Neuronal stem cell (in vitro differentiated cells): ENCODE results near the gene FAM120B.
"Not testable (repeated sequence)": the region's sequence is repeated elsewhere in the genome, so short reads cannot be mapped to it uniquely, and the experiment has no call there.

Source experiments
- DNase-seq: peaks from one replicate; pipeline ENCODE4 v3.0.0-alpha.2; 2013; ENCODE audit warnings: low spot score
- H2AFZ ChIP-seq: one replicate; pipeline ENCODE4 v1.6.1; 2013; ENCODE audit warnings: mild to moderate bottlenecking, low read length, inconsistent platforms
- H2AK5ac ChIP-seq: 2 replicates; pipeline ENCODE4 v1.6.1; 2013; ENCODE audit warnings: low read depth, mild to moderate bottlenecking, inconsistent platforms, low read length, moderate library complexity, mixed read lengths
- H2BK120ac ChIP-seq: 2 replicates; pipeline ENCODE4 v1.6.1; 2013; ENCODE audit warnings: low read depth, mild to moderate bottlenecking, inconsistent platforms, low read length, moderate library complexity, mixed read lengths
- H2BK12ac ChIP-seq: one replicate; pipeline ENCODE4 v1.6.1; 2013; ENCODE audit warnings: low read length, inconsistent platforms
- H2BK15ac ChIP-seq: 2 replicates; pipeline ENCODE4 v1.6.1; 2013; ENCODE audit warnings: mild to moderate bottlenecking, low read length, inconsistent platforms, mixed read lengths
- H2BK5ac ChIP-seq: one replicate; pipeline ENCODE4 v1.6.1; 2013; ENCODE audit warnings: inconsistent platforms, mild to moderate bottlenecking, low read length, moderate library complexity
- H3K14ac ChIP-seq: one replicate; pipeline ENCODE4 v1.6.1; 2013; ENCODE audit warnings: low read length, inconsistent platforms
- H3K18ac ChIP-seq: 2 replicates; pipeline ENCODE4 v1.6.1; 2013; ENCODE audit warnings: low read length, inconsistent platforms
- H3K23ac ChIP-seq: 2 replicates; pipeline ENCODE4 v1.6.1; 2013; ENCODE audit warnings: low read depth, mild to moderate bottlenecking, mixed read lengths, low read length, inconsistent platforms; ENCODE audit not compliant: poor library complexity
- H3K27ac ChIP-seq: replicated peaks from 3 replicates; pipeline ENCODE4 v1.5.1; 2013; ENCODE audit warnings: low read length, inconsistent platforms
- H3K27me3 ChIP-seq, 3 experiments: 2 replicates each; pipeline ENCODE4 v1.6.1; 2013; ENCODE audit warnings: low read length in 3 of 3, mild to moderate bottlenecking in 2 of 3, inconsistent platforms in 1 of 3, low read depth in 1 of 3, mixed read lengths in 1 of 3, moderate library complexity in 1 of 3; ENCODE audit not compliant: control insufficient read depth in 3 of 3, insufficient read depth in 3 of 3
- H3K36me3 ChIP-seq, 2 donors: replicated peaks in 1 of 2; 2 replicates each; pipeline ENCODE4 v1.6.1; 2013; ENCODE audit warnings: low read length in 2 of 2; ENCODE audit not compliant: control insufficient read depth in 2 of 2, insufficient read depth in 2 of 2
- H3K4ac ChIP-seq: 2 replicates; pipeline ENCODE4 v1.6.1; 2013; ENCODE audit warnings: inconsistent platforms, mild to moderate bottlenecking, low read length, moderate library complexity
- H3K4me1 ChIP-seq, 2 donors: 1 replicate in 1 of 2; 2 replicates in 1 of 2; pipeline ENCODE4 v1.6.1; 2013; ENCODE audit warnings: low read length in 2 of 2, low read depth in 1 of 2; ENCODE audit not compliant: control insufficient read depth in 2 of 2, insufficient read depth in 1 of 2
- H3K4me2 ChIP-seq: one replicate; pipeline ENCODE4 v1.6.1; 2013; ENCODE audit warnings: mild to moderate bottlenecking, low read length, inconsistent platforms; ENCODE audit not compliant: insufficient read depth, poor library complexity, severe bottlenecking
- H3K4me3 ChIP-seq, 2 donors: 2 replicates each; pipeline ENCODE4 v1.5.1; 2013; ENCODE audit warnings: low read length in 2 of 2, mild to moderate bottlenecking in 2 of 2, inconsistent platforms in 1 of 2, moderate library complexity in 1 of 2
- H3K79me1 ChIP-seq: one replicate; pipeline ENCODE4 v1.6.1; 2013; ENCODE audit warnings: low read depth, mild to moderate bottlenecking, inconsistent platforms, low read length, moderate library complexity
- H3K9ac ChIP-seq: one replicate; pipeline ENCODE4 v1.6.1; 2013; ENCODE audit warnings: mild to moderate bottlenecking, low read depth, low read length, inconsistent platforms; ENCODE audit not compliant: poor library complexity
- H3K9me3 ChIP-seq, 2 donors: replicated peaks in 1 of 2; 2 replicates each; pipeline versions ENCODE3 to v1.6.1; 2013; ENCODE audit warnings: low read length in 2 of 2, mild to moderate bottlenecking in 2 of 2, inconsistent platforms in 1 of 2, low read depth in 1 of 2, mixed read lengths in 1 of 2, moderate library complexity in 1 of 2; ENCODE audit not compliant: control insufficient read depth in 2 of 2, insufficient read depth in 1 of 2
- H4K8ac ChIP-seq: one replicate; pipeline ENCODE4 v1.6.1; 2013; ENCODE audit warnings: low read depth, mild to moderate bottlenecking, inconsistent platforms, low read length, moderate library complexity
- H4K91ac ChIP-seq: one replicate; pipeline ENCODE4 v1.6.1; 2013; ENCODE audit warnings: low read length, low read depth, mild to moderate bottlenecking, inconsistent platforms; ENCODE audit not compliant: poor library complexity
- WGBS, 2 donors: extraction: QIAGEN DNeasy Blood & Tissue Kit; methylation state at CpG; one replicate each; pipeline ENCODE4 v1.1.7; 2013; ENCODE audit warnings: missing lambda C conversion rate in 2 of 2, mixed read lengths in 1 of 2; ENCODE audit not compliant: insufficient read length in 2 of 2, insufficient replicate concordance in 1 of 2; ENCODE audit errors: extremely low coverage in 2 of 2; 5-methylcytosine and 5-hydroxymethylcytosine counted together

Gene FAM120B

GRCh38 chr6:170317718-170318117 is 11.2 kb downstream of the FAM120B start:
- H3K4me3 ChIP-seq: no peak overlapping the region
- no peak overlapping the region for H2AK5ac ChIP-seq
- no peaks in the 10 kb centered on the region for H3K4me1 ChIP-seq
- no peak overlapping the region for H3K18ac ChIP-seq
- H3K36me3 ChIP-seq: peaks cover 5 to 78% of the 10 kb centered on the region in 2 donors
- no peak overlapping the region for H2BK5ac ChIP-seq
- H2BK12ac ChIP-seq: no peak overlapping the region
- H3K27me3 ChIP-seq: no peaks in the 10 kb centered on the region
- no peak overlapping the region for H4K91ac ChIP-seq
- no peak overlapping the region for H3K4ac ChIP-seq
- H4K8ac ChIP-seq: no peak overlapping the region
- H2BK15ac ChIP-seq: no peak overlapping the region
- no peak overlapping the region for H2AFZ ChIP-seq
- no peak overlapping the region for H2BK120ac ChIP-seq
- peaks cover 2% of the 10 kb centered on the region for H3K79me1 ChIP-seq
- H3K14ac ChIP-seq: no peak overlapping the region
- H3K27ac ChIP-seq: no peak overlapping the region
- H3K9me3 ChIP-seq: no peaks in the 10 kb centered on the region
- no peak for DNase-seq
- H3K23ac ChIP-seq: no peak overlapping the region
- H3K4me2 ChIP-seq: no peak overlapping the region
- WGBS, 2 donors: no CpG with 5 or more reads among the region's 5 CpGs
- H3K9ac ChIP-seq: no peak overlapping the region

- no peak overlapping the region for H2AFZ ChIP-seq
- H3K27ac ChIP-seq: no peak overlapping the region
- H3K27me3 ChIP-seq: no peaks in the 10 kb centered on the region
- H3K4me2 ChIP-seq: no peak overlapping the region
- no peaks in the 10 kb centered on the region for H3K79me1 ChIP-seq
- no peak overlapping the region for H3K14ac ChIP-seq
- H3K9me3 ChIP-seq: peaks cover 0 to under 1% of the 10 kb centered on the region in 2 donors
- H4K91ac ChIP-seq: no peak overlapping the region
- WGBS, 2 donors: no CpG with 5 or more reads among the region's 8 CpGs
- H3K4me1 ChIP-seq: no peaks in the 10 kb centered on the region
- no peak overlapping the region for H3K4ac ChIP-seq
- no peak overlapping the region for H2BK5ac ChIP-seq
- H3K9ac ChIP-seq: no peak overlapping the region
- no peak overlapping the region for H3K4me3 ChIP-seq
- no peak overlapping the region for H2BK15ac ChIP-seq
- H3K36me3 ChIP-seq: peaks cover 22 to 88% of the 10 kb centered on the region in 2 donors
- no peak overlapping the region for H2AK5ac ChIP-seq
- no peak for DNase-seq
- no peak overlapping the region for H2BK120ac ChIP-seq
- H3K18ac ChIP-seq: no peak overlapping the region
- H2BK12ac ChIP-seq: no peak overlapping the region
- no peak overlapping the region for H3K23ac ChIP-seq
- no peak overlapping the region for H4K8ac ChIP-seq
Measured at GRCh38 chr6:170329321-170329720, 22.8 kb downstream of the FAM120B start.

- WGBS, 2 donors: no CpG with 5 or more reads among the region's 3 CpGs
- H3K79me1 ChIP-seq, H2AK5ac ChIP-seq, DNase-seq, H3K4me2 ChIP-seq, H2BK120ac ChIP-seq, H4K8ac ChIP-seq, H3K18ac ChIP-seq, H3K4me1 ChIP-seq, H2BK12ac ChIP-seq, H3K9me3 ChIP-seq, H2AFZ ChIP-seq, H4K91ac ChIP-seq, H3K27me3 ChIP-seq, H3K27ac ChIP-seq, H2BK15ac ChIP-seq, H3K4ac ChIP-seq, H3K4me3 ChIP-seq, H3K23ac ChIP-seq, H3K9ac ChIP-seq, H2BK5ac ChIP-seq, H3K14ac ChIP-seq: not testable (repeated sequence)
- H3K36me3 ChIP-seq: peaks cover 13 to 44% of the 10 kb centered on the region in 2 donors
Measured at GRCh38 chr6:170335199-170335598, 28.6 kb downstream of the FAM120B start.

GRCh38 chr6:170344631-170345576 is 38.3 kb downstream of the FAM120B start:
- Histone ChIP-seq H3K9me3 (peaks cover 0 to 14% of the 10 kb centered on the region in 2 donors), H3K9ac (no peak overlapping the region), H3K4me3 (no peak overlapping the region), H3K27me3 (no peaks in the 10 kb centered on the region), H2BK15ac (no peak overlapping the region), H3K4ac (no peak overlapping the region), H2BK12ac (no peak overlapping the region), H2AFZ (no peak overlapping the region), H3K4me1 (peaks cover 2 to 6% of the 10 kb centered on the region in 2 donors), H2AK5ac (no peak overlapping the region), H3K27ac (no peak overlapping the region), H4K91ac (no peak overlapping the region), H3K79me1 (peaks cover 2% of the 10 kb centered on the region), H3K18ac (no peak overlapping the region), H2BK5ac (no peak overlapping the region), H2BK120ac (no peak overlapping the region), H3K36me3 (peaks cover 9 to 80% of the 10 kb centered on the region in 2 donors), H4K8ac (no peak overlapping the region), H3K14ac (no peak overlapping the region), H3K23ac (no peak overlapping the region), H3K4me2 (no peak overlapping the region)
- DNase-seq: no peak
- WGBS, 2 donors: no CpG with 5 or more reads among the region's 10 CpGs
